ENCODE results near the gene GPR142. TPM values are rescaled to one million over a fixed set of nuclear protein-coding genes. Genes with fewer than 3 reads are reported as not detected.

Gene GPR142
- total RNA-seq, 4 donors from 2014 or later, result 0.39 to 0.83 (median 0.40) TPM; not detected in 1

DNA sequence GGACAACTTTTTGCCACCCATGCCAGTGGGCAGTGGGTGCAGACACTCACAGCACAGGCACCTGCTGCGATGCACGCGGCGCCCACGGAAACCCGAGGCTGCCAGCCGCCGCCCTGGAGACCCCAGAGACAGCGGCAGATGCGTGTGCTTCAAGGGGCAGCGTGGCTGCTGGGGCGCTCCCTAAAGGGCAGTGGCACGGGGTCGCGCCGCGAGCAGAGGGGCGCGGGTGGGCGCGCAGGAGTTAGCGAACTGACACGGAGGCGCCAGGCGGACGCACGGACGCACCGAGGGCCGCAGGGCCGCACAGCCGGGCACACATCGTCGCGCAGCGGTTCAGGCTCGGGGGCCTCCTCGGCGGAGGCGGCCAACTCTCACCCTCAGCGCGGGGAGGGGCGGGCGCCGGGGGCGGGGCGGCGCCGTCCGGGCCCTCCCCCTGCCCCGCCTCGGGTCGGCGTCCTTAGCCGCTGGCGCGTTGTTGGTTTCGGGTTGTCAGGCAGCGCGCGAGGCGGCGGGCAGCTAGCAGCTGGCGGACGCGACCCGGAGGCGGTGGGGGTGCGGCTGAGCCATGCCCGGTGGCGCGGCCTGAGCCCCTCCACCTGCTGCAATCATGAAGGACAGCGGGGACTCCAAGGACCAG lies 41.4 kb upstream of the GPR142 start, which contains the start of gene KIF19:
TSS of gene KIF19 (plus strand) at position 484 of the 637 bp plus-strand sequence. CDS start at position 608, 124 bp downstream.
- DNase-seq (ENCODE audit: extremely low spot score), result no peak
- Histone ChIP-seq H3K27ac (replicated peaks in 1 of 4) (no peak within 1 kb of the TSS), H3K36me3 (no peaks in the 10 kb centered on the region), H3K4me3 (peak within 1 kb of the TSS; percentile 39 to 56 (median 46)), H3K4me1 (peaks cover 18 to 21% (median 19%) of the 10 kb centered on the region in 4 donors), H3K9me3 (no peaks in the 10 kb centered on the region), H3K27me3 (peaks cover 0 to 67% (median 9%) of the 10 kb centered on the region in 4 donors)
- TF ChIP-seq POLR2AphosphoS5 (IDR thresholded peaks at IDR 0.05), result no peak
- TF ChIP-seq, protein P1, sequence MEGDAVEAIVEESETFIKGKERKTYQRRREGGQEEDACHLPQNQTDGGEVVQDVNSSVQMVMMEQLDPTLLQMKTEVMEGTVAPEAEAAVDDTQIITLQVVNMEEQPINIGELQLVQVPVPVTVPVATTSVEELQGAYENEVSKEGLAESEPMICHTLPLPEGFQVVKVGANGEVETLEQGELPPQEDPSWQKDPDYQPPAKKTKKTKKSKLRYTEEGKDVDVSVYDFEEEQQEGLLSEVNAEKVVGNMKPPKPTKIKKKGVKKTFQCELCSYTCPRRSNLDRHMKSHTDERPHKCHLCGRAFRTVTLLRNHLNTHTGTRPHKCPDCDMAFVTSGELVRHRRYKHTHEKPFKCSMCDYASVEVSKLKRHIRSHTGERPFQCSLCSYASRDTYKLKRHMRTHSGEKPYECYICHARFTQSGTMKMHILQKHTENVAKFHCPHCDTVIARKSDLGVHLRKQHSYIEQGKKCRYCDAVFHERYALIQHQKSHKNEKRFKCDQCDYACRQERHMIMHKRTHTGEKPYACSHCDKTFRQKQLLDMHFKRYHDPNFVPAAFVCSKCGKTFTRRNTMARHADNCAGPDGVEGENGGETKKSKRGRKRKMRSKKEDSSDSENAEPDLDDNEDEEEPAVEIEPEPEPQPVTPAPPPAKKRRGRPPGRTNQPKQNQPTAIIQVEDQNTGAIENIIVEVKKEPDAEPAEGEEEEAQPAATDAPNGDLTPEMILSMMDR (IDR thresholded peaks at IDR 0.05), result no peak
- no peak for TF ChIP-seq POLR2A (IDR thresholded peaks at IDR 0.05; ENCODE audit: low read depth)
- TF ChIP-seq EP300 (IDR thresholded peaks at IDR 0.05), result no peak
- intact Hi-C loops (cut with DNase I), result no loop called here
- WGBS, result no CpG with 5 or more reads among the region's 73 CpGs

DNA sequence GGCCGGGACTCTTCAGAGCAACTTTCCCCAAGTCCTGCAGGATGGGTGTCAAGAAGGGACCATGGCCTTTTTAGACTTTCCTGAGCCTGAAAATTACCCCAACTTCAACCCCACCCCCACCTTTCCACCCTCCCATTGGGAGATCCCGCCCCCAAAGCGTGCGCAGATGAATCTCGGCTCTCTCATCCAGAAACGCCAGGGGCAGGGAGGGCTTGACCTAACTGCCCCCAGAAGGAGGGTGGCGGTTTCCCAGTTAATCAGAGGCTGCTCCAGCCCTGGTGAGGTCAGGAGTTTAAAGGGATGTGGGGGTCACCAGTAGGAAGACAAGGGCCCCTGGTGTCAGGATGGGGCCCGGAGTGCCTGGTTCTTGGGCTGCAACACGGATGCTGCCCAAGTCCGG lies 40.8 kb upstream of the GPR142 start:
- no peaks in the 10 kb centered on the region for H3K9me3 ChIP-seq
- 28% methylated on average over 8 of the region's 10 CpGs for WGBS
- H3K36me3 ChIP-seq, result no peaks in the 10 kb centered on the region
- H3K4me3 ChIP-seq, result peak overlapping the region; percentile 39 to 56 (median 46)
- peaks cover 0 to 71% (median 9%) of the 10 kb centered on the region in 4 donors for H3K27me3 ChIP-seq
- no peak for DNase-seq (ENCODE audit: extremely low spot score)
- no peak overlapping the region for H3K27ac ChIP-seq (replicated peaks in 1 of 4)
- H3K4me1 ChIP-seq, result peaks cover 18 to 21% (median 19%) of the 10 kb centered on the region in 4 donors
- intact Hi-C loops (cut with DNase I), result no loop called here
- TF ChIP-seq POLR2A (IDR thresholded peaks at IDR 0.05; ENCODE audit: low read depth) (no peak), POLR2AphosphoS5 (IDR thresholded peaks at IDR 0.05) (no peak), EP300 (IDR thresholded peaks at IDR 0.05) (no peak)
- TF ChIP-seq, protein P1 (IDR thresholded peaks at IDR 0.05), result no peak

DNA sequence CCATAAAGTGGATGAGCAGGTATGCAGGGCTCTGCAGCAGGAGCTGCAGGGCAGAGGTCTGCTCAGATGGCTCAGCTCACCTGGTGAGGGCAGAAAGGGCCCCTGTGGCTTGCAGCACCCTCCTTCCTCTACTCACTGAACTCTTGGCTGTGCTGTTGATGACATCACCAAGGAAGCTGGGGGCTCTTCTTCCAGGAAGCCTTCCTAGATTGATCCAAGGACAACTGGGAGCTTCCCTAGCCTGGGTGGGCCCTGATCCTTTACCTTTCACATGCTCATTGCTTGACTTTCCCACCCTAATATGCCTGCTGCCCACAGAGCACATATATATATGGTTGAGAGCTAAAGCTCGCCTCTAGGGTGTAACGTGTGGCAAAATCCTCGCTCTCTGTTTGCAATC lies 38.8 kb upstream of the GPR142 start:
- Histone ChIP-seq H3K4me3 (no peak overlapping the region), H3K4me1 (peaks cover 18 to 21% (median 19%) of the 10 kb centered on the region in 4 donors), H3K36me3 (no peaks in the 10 kb centered on the region), H3K27ac (replicated peaks in 1 of 4) (no peak overlapping the region), H3K9me3 (no peaks in the 10 kb centered on the region), H3K27me3 (peaks cover 0 to 75% (median 9%) of the 10 kb centered on the region in 4 donors)
- DNase-seq (ENCODE audit: extremely low spot score), result no peak
- TF ChIP-seq POLR2AphosphoS5 (IDR thresholded peaks at IDR 0.05) (no peak), POLR2A (IDR thresholded peaks at IDR 0.05; ENCODE audit: low read depth) (no peak), EP300 (IDR thresholded peaks at IDR 0.05) (no peak)
- TF ChIP-seq, protein P1 (IDR thresholded peaks at IDR 0.05), result no peak
- intact Hi-C loops (cut with DNase I), result no loop called here
- WGBS, result 84% methylated on average over 3 of the region's 3 CpGs

DNA sequence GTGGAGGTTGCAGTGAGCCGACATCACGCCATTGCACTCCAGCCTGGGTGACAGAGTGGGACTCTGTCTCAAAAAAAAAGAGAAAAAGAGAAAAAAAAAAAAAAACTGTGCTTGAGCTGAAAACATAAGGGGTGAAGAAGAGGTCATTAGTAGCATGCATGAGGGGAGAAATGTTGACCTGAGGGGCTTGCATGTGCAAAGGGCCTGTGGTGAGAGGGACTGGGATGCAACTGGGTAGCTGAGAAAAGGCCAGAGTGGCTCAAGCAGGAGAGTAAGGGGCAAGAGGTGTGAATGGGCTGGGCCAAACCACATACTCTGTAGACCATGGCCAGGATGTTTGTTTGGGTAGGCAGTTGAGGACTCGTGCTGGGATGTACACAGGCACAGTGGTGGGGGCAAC lies 37.9 kb upstream of the GPR142 start:
- WGBS, result 81% methylated on average over 3 of the region's 3 CpGs
- Histone ChIP-seq H3K27ac (replicated peaks in 1 of 4) (no peak overlapping the region), H3K27me3 (peaks cover 0 to 80% (median 9%) of the 10 kb centered on the region in 4 donors), H3K9me3 (peaks cover 0 to 6% (median 6%) of the 10 kb centered on the region in 4 donors), H3K4me1 (peaks cover 18 to 21% (median 19%) of the 10 kb centered on the region in 4 donors), H3K36me3 (no peaks in the 10 kb centered on the region), H3K4me3 (no peak overlapping the region)
- no peak for TF ChIP-seq POLR2AphosphoS5 (IDR thresholded peaks at IDR 0.05)
- intact Hi-C loops (cut with DNase I), result no loop called here
- DNase-seq (ENCODE audit: extremely low spot score), result no peak

DNA sequence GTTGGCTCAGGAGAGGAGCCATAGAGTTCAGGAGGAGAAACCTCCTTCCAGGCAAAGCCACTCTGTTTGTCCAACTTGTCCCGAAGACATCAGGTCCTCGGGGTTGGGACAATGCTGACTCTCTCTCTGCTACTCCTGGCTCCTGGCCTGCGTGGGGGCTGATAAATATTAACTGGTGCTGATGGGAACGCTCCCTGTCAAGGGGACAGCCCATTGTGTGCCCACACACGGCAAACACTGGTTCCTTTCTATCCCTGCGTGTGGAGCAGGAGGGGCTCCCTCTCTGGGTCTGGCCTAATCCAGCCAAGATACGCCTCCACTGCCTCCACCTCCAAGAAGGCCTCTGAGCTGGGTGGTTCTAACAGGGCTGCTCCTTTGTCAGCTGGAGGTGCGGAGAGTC lies 36.9 kb upstream of the GPR142 start:
- TF ChIP-seq POLR2A (IDR thresholded peaks at IDR 0.05; ENCODE audit: low read depth) (no peak), POLR2AphosphoS5 (IDR thresholded peaks at IDR 0.05) (no peak), EP300 (IDR thresholded peaks at IDR 0.05) (no peak)
- TF ChIP-seq, protein P1 (IDR thresholded peaks at IDR 0.05), result no peak
- H3K27ac ChIP-seq (replicated peaks in 1 of 4), result no peak overlapping the region
- H3K4me1 ChIP-seq, result peaks cover 13 to 16% (median 14%) of the 10 kb centered on the region in 4 donors
- peaks cover 0 to 88% (median 9%) of the 10 kb centered on the region in 4 donors for H3K27me3 ChIP-seq
- no peaks in the 10 kb centered on the region for H3K36me3 ChIP-seq
- H3K4me3 ChIP-seq, result no peak overlapping the region
- intact Hi-C loops (cut with DNase I), result no loop called here
- H3K9me3 ChIP-seq, result peaks cover 0 to 12% (median 9%) of the 10 kb centered on the region in 4 donors
- DNase-seq (ENCODE audit: extremely low spot score), result no peak
- WGBS, result 76% methylated on average over 7 of the region's 8 CpGs

Measured in esophagus muscularis mucosa (tissue), 4 donors.